Lower leg skin (tissue), 3 donors: ENCODE measurements around the gene CD93.

Experiments
- CTCF ChIP-seq, 3 donors: fragments of 450-650 bp; IDR thresholded peaks; one replicate each; pipeline ENCODE4 v1.5.1; 2016; ENCODE audit warnings: antibody characterized with exemption in 3 of 3, mild to moderate bottlenecking in 3 of 3, moderate library complexity in 2 of 3
- POLR2A ChIP-seq, 2 donors: fragments of 450-650 bp; IDR thresholded peaks; one replicate each; pipeline ENCODE4 v1.6.1; 2016 to 2017; ENCODE audit warnings: antibody characterized with exemption in 2 of 2, mild to moderate bottlenecking in 1 of 2, moderate library complexity in 1 of 2

GRCh38 chr20:23090878-23091277 is 4.8 kb upstream of the CD93 start:
- TF ChIP-seq POLR2A (IDR thresholded peaks at IDR 0.05) = no peak
- no peak for TF ChIP-seq CTCF (IDR thresholded peaks at IDR 0.05)
